GM12873 (cell line): ENCODE measurements around the gene HMG20B.

Experiments
- CTCF ChIP-seq: IDR thresholded peaks from 2 replicates; pipeline ENCODE4 v1.5.1; 2012; ENCODE audit warnings: low read depth, mild to moderate bottlenecking, moderate library complexity, low read length, control low read depth; ENCODE audit not compliant: insufficient read depth; ENCODE audit errors: missing control alignments

The HMG20B gene

DNA sequence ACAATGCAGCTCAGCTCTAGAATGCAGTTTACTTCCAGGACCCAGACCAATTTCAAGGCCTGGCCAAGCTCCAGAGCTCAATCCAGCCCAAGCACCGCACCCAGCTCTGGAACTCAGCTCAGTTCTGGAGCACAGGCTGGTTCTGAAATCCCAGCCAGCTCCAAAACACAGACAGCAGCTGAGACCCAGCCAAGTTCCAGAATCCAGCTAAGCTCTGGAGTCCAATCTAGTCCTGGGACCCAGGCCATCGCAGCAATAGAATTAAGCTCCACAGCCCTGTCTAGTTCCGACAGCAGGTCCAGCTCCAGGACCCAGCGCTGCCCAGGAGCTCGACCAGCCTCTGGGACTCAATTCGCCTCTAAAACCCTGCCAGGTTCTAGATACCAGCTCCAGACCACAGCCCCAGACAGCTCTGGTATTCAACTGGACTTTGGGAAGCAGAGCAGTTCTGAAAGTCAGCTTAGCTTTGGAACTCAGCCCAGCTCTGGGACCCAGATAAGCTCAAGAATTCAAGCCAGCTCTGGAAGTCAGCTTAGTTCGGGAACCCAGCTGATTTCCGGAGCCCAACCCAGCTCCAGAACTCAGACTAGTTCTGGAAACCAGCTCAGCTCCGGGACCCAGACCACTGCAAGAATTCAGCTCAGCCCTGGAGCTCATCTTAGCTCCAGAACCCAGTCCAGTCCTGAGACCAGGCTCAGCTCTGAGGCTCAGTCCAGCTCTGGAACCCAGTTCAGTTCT is 19.3 kb downstream of the HMG20B start:
- TF ChIP-seq CTCF = no peak

DNA sequence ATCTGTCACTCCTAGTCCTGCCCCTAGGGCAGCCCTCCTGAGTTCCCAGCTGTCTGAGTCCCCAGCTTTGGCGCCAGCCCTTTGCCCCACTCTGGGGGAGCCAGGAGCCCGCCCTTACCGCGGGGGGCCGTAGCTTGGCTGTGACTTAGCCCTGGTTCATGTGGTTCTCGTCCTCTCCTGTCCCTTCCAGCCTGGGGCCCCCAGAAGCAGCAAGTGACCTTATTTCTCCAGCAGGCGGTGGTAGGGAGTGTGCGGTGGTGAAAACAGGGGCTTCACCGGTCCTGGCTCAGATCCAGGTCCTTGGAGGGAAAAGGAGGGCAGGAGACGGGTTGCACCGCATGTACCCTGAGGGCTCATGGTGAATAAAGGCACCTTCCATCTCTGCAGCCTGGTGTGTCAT is 20.4 kb downstream of the HMG20B start:
- TF ChIP-seq CTCF = no peak

DNA sequence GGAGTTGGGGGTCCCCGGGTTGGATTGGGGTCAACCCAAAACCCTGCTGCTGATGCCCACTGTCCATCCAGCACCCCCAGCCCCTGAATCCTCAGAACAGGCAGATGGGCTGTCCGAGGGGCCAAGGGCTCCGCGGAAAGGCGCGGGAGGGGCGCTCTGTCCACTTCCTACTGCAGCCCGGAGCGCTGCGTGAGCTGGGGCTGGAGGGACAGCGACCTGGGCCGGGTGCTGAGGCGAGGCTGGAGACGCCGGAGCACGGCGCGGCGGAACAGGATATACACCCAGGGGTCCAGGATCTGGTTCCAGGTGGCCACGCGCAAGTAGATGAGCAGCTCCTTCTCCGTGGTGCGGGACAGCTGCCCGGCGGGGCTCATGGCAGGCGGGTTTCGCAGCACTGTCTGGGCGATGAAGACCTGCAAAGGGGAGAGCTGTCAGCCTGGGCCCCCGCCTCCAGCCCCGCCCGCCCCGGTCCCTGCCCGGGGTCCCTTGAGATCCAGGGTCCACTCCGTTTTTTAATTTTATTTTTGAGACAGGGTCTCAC is 22.8 kb downstream of the HMG20B start:
- TF ChIP-seq CTCF = no peak

DNA sequence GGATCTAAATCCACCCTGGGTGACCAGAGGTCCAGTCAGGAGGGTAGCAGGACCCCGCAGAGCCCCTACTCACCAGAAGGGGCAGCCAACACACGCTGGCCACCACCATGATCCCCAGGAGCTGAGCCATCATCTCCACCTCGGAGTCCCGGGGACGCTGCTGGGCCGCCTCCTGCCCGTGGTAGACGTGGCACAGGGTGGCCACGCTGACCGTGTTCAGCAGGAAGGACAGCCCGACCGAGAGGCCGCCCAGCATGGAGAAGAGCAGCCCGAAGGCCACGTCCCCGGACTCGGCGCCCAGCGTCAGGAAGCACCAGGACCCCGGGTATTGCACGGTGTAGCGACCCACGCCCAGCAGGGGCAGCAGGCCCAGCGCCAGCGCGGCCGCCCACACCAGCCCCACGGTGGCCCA is 27.0 kb downstream of the HMG20B start:
- peak; percentile 16 for TF ChIP-seq CTCF

DNA sequence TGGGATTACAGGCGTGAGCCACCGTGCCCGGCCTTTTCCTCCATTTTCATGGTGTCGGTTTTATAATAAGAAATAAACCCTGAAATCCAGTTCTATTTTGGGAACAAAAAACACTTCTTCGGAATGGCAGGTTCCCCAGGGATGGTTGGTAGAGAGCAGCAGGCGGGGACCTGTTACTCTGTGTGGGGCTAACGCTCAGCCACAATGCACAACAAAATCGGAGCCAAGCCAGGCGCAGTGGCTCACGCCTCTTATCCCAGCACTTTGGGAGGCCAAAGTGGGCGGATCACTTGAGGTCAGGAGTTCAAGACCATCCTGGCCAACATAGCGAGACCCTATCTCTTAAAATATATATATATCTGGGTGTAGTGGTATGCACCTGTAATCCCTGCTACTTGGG is 28.3 kb downstream of the HMG20B start:
- TF ChIP-seq CTCF = no peak

GRCh38 chr19:3603121-3603811 is 30.5 kb downstream of the HMG20B start:
- TF ChIP-seq CTCF = no peak

DNA sequence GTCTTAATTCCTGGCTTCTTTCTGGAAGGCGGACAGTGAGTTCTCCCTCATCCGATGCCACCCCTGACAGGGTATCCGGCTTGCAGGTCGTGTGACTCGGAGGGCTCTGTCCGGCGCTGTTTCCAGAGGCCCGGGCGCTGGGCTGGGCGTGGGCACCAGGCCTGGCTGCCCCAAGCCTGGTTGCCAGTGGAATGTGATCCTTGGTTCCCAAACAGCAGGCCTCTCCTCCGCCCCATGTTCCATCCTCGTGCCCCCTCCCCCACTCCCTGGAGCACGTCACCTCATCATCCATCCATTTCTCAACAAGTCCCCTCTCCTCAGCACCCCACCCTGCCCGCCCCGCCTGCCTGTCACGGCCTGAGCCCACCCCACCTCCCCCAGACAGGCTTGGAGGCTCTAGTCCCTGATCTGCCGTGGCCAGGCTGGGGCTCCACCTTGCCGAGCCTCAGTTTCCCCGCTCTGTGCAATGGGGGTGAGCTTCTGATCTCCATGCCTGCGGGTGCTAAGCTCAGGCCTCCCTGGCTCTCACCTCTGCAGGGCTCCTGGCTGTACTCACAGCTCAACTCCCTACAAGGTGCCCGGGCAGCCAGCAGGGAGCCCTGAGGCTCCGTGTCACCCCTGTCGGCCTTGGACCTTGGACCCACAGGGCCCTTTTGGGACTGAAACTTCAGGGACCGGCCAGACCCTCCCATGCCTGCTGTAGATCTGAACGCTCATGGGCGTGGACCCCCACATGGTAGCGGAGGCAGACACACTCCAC is 31.7 kb downstream of the HMG20B start:
- no peak for TF ChIP-seq CTCF
